RPMI7951 (cell line): ENCODE measurements around the gene HOXA13. TPM values are rescaled to one million over a fixed set of nuclear protein-coding genes. Genes with fewer than 3 reads are reported as not detected.

Experiments
- DNase-seq: peaks from one replicate; pipeline ENCODE4 v3.0.0-alpha.2; 2012; ENCODE audit warnings: low read depth
- total RNA-seq: library from RNA; depleted of rRNA; stranded (reverse); fragments of >200 nt; shearing (Covaris generic); gene quantifications from 2 replicates; pipeline ENCODE4 v1.2.3, GENCODE V29; 2014

HOXA13 gene
- total RNA-seq, 1 experiment from 2014 or later: 2.3 TPM

DNA sequence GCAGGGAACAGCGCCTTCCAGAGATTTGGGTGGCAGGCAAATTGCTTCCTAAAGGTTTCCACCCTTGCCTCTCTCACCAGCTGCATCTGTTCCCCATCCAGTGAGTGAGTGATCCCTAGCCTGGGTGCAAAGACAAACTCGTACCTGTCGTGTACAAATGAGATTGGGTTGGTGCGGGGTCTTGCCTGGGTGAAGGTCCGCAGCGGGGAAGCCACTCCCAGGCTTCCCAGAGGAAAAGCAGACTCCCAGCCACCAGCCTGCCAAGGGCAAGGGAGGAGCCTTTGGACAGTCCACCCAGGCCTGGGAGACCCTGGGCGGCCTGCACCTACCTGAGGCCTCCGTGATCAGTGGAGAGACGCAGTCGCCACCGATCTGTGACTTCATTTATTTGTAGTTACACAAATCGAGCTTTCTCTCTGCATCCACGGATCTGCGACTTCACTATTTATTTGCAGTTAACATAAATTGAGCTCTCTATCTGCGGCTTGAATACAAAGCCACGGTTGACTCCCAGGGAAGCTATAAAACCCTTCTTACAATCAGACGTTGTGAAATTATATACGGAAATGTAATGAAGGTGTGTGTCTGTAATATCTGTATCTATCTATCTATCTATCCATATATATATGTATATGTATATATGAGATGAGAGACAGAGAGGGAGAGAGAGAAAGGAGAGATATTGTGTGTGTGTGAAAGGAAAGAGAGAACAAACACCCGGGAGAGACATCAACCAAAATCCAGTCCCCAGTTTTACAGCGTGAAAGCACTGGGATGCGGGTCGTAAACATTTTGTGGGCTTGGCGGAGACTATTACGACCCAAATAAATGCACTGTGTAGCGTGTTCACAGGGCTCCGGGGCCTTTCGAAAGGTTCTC is 40.4 kb downstream of the HOXA13 start:
- DNase-seq: no peak

- DNase-seq: no peak
Measured at GRCh38 chr7:27158436-27159265, 41.2 kb downstream of the HOXA13 start.

DNA sequence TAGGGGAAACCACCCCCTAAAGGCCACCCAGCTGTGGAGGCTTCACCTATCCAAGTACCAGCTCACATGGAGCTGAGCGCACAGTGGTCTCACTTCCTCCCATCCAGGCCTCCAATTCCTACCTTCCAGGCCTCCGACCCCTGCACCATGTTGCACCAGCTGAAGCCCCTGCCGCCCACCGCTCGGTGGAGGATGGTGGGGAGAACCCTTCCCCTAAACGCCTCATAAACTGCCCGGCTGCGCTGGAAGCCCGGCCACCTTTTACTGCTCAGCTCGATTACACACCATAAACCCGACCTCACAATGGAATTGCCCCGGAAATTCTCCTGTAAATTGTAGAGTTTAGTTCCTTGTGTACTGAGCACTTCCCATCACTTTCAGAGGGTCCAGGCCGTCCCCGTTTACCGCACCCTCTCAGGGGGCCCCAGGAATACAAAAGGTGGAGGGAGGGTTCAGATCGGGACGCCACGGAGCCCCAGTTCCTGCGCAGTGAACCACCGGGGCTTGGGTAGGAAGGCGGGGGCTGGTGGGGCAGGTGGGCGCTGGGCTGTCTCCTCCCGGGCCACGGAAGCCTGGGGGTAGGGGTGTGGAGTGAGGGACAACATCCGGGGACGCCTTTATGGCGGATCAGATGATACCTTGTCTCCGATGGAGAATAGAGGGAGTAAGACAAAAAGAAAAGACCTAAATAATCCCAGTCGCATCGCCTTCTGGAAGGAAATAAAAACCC is 42.0 kb downstream of the HOXA13 start:
- no peak for DNase-seq

- no peak for DNase-seq
Measured at GRCh38 chr7:27156916-27157701, 42.8 kb downstream of the HOXA13 start.

GRCh38 chr7:27156508-27156898 is 43.4 kb downstream of the HOXA13 start, which contains the start of gene HOXA7:
TSS of gene HOXA7 (minus strand) at chr7:27156675. CDS start at chr7:27156545, 130 bp downstream.
- DNase-seq: peak; percentile 81

GRCh38 chr7:27155816-27156507 is 43.9 kb downstream of the HOXA13 start:
- peak; percentile 58 for DNase-seq

GRCh38 chr7:27154901-27155815 is 44.7 kb downstream of the HOXA13 start:
- DNase-seq: no peak

- DNase-seq: no peak
Measured at GRCh38 chr7:27154369-27154768, 45.5 kb downstream of the HOXA13 start.

DNA sequence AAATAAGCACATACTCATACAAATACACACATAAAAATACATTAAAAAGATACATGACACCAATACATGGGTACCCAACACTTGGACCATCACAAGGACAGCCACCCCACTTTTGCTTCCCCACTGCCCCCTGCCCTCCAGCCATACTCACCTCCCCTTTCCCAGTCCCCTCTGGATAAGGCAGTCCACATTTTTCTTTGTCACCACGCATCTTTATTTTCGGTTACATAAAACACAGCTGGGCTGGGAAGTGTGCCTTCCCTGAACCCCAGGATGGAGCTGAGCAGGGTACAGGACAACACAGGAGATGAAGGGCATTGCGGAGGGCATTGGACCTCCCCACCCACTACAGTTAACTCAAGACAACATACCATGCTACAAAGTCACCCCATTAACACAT is 46.4 kb downstream of the HOXA13 start:
- no peak for DNase-seq

GRCh38 chr7:27152816-27153442 is 47.0 kb downstream of the HOXA13 start:
- DNase-seq: no peak

DNA sequence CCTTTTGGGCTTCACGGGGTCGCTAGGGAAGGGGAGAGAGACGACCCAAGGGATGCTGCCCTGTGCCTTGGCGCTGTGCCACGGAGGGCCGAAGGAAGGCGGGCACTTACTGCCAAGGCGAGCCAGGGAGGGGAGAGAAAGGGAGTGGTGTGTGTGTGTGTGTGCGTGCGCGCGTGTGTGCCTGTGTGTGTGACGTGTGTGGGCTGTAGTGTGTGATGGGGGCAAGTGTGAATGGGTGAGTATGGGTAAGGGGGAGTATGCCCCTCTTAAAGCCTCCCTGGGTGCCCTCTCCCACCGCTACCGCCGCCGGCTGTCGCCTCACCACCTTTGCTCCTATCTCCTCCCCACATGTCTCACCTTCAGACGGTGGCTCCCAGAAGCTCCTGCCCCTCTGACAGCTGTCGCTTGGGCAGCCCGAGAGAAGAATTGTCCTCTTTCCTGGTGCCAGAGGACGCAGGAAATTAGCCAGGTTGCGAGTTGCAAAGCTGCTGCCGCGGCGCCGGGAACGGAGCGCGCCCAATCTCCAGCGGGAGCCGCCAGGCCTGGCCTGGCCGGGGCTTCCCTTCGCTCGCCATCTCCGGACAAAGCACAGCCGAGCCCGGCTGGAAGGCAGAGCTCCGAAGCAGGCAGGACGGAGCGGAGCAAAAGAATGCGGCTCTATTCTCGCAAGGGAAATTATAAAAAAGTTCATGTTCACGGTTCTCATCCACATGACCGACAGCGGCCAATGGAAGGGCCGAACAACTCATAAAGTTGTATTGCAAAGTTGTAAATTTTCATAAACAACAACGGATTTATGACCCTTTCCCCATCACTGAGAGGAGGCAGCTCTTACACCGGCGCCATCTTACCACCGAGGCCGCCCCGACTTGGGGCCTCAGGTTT is 47.7 kb downstream of the HOXA13 start, which contains the start of gene HOXA3:
TSS of gene HOXA3 (minus strand) at position 653 of the 885 bp plus-strand sequence. CDS start 41,943 bp downstream, outside the sequence.
- peak; percentile 78 for DNase-seq

- no peak for DNase-seq
Measured at GRCh38 chr7:27151341-27151930, 48.5 kb downstream of the HOXA13 start.

GRCh38 chr7:27150568-27151340 is 49.1 kb downstream of the HOXA13 start:
- DNase-seq: peak; percentile 89

GRCh38 chr7:27149842-27150567 is 49.9 kb downstream of the HOXA13 start:
- DNase-seq: no peak

DNA sequence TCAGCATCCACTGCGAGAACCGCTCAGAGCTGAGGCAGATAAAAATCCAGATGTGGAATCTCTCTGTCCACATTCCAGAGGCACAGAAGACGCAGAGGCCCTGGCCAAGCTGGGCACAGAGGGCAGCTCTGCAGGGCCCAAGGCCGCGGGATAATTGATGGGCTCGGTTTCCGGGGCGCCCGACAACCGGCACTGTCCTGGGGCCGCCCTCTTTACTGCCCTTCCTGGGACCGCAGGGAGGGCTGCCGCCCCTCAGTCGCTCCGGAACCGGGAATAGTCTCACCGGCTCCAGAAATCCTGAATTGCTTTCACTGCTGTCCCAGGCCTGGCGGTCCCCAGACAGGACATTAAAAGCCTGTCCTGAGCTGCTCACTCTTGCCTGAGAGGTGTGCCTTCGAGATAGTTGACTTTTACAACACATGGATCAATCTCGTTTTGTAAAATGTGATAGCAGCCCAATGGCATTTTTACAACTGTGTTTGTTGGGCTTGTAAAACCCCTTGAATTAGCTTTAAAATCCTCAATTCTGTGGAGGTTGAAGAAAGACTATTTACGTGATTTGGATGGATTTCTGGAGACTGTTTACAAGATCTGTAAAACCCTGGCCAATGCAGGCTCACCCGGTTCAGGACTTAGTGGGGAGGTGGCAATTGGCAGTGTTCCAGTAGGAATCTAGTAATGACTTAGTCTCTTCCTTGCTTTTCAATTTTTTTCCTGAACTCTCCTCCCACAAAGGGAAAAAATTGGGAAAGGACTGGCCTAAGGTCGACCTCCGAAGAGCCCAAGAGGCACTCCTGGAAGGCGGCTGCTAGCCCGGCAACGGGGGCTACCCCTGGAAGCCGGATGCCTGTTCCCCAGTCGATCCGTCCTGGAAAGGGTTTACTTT is 50.9 kb downstream of the HOXA13 start:
- peak; percentile 53 for DNase-seq
